GM12872 (cell line): Measurements from ENCODE around the gene SUN1.

ENCODE experiments used
- TF ChIP-seq, protein P1 (sequence below): IDR thresholded peaks from 3 replicates; pipeline ENCODE4 v1.5.1; 2011; ENCODE audit warnings: low read depth, mild to moderate bottlenecking, low read length, moderate library complexity; ENCODE audit not compliant: insufficient read depth

Gene SUN1

GRCh38 chr7:802500-803242, 29.6 kb upstream of the SUN1 start:
- TF ChIP-seq, protein P1, sequence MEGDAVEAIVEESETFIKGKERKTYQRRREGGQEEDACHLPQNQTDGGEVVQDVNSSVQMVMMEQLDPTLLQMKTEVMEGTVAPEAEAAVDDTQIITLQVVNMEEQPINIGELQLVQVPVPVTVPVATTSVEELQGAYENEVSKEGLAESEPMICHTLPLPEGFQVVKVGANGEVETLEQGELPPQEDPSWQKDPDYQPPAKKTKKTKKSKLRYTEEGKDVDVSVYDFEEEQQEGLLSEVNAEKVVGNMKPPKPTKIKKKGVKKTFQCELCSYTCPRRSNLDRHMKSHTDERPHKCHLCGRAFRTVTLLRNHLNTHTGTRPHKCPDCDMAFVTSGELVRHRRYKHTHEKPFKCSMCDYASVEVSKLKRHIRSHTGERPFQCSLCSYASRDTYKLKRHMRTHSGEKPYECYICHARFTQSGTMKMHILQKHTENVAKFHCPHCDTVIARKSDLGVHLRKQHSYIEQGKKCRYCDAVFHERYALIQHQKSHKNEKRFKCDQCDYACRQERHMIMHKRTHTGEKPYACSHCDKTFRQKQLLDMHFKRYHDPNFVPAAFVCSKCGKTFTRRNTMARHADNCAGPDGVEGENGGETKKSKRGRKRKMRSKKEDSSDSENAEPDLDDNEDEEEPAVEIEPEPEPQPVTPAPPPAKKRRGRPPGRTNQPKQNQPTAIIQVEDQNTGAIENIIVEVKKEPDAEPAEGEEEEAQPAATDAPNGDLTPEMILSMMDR = no peak

GRCh38 chr7:803243-803635, 29.0 kb upstream of the SUN1 start:
- TF ChIP-seq, protein P1 = no peak

DNA sequence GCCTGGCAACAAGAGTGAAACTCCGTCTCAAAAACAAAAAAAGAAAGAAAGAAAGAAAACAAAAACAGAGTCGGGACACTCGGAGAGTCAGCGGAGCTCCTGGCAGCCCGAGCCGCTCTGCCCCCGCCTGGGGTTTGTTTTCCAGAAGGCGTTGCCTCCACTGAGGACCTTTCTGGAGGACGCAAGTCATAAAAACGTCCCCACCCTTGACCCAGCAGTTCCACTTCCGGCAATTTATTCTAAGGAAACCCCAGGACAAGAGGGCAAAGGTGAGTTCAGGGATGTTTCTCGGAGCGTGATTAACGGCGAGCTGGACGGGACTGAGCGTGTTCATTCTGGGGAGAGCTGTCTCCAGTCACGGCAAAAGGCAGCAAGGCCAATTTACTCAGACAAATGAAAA, 27.0 kb upstream of the SUN1 start:
- TF ChIP-seq, protein P1 = no peak

GRCh38 chr7:815284-816216, 16.7 kb upstream of the SUN1 start:
- TF ChIP-seq, protein P1 = no peak

DNA sequence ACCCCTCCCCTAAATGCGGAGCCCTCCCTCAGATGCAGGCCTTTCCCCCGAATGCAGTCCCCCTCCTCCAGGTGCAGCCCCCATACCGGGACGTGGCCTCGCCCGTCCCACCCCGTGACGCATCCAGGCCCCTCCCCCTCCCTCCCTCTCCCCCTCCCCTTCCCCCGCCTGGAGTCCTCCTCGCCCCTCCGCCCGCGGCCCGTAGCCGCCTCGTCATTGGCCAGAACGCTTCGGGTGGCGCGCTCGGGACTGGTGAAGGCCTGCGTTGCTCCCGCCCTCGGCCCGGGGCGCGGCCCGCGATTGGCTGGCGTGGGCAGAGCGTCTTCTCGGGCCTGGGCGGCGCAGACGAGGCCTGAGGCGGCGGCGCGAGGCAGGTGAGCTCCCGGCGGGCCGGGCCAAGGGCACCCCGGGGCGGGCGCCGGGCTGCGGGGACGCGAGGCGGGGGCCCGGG, 16.0 kb upstream of the SUN1 start:
- TF ChIP-seq, protein P1 = no peak

DNA sequence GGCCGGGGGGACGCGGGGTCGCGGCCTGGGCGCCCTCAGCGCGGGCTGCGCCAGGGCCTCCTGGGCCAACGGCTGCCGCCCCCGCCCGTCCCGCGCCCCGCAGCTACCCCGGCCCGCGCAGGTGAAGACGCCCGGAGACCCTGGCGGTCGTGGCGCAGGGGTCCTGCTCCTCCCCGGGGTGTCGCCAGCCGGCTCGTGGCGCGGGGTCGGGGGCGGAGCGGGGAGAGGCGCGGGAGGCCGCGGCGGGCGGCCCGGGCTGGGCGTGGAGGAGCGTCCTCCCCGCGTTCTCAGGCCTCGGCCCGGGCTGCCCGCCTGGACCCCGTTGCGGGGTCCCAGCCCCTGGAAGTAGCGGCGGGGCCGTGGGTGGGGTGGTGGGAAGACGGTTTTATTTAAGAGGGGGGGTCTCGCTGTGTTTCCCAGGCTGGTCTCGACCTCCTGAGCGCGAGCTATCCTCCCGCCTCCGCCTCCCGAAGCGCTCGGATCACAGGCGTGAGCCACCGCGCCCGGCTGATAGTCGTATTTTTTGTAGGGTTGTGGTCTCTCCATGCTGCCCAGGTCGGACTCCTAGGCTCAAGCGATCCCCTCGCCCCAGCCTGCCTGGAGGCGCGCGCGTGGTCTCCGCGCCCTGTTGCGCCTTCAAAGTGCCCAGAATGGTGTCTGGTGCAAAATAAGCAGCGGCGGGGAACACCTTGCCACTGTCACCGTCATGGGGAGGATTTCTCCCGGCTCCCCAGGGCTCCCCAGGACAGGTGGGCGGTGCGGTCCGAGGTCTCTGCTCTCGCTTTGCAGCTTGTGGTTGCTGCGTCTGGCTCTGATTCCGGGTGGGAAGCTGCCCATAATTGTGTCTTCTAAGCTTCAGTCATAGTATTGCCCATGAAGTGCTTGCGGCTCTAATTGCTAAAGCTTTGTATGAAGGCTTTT, 15.3 kb upstream of the SUN1 start:
- TF ChIP-seq, protein P1 = no peak
